ENCODE results near the gene SMARCD3. TPM values are rescaled to one million over a fixed set of nuclear protein-coding genes. Genes with fewer than 3 reads are reported as not detected.
A peak's percentile ranks its signal among the peaks of the same experiment; 100 is the strongest.

The SMARCD3 gene
- total RNA-seq, 1 donor from 2014 or later = 96.9 TPM

DNA sequence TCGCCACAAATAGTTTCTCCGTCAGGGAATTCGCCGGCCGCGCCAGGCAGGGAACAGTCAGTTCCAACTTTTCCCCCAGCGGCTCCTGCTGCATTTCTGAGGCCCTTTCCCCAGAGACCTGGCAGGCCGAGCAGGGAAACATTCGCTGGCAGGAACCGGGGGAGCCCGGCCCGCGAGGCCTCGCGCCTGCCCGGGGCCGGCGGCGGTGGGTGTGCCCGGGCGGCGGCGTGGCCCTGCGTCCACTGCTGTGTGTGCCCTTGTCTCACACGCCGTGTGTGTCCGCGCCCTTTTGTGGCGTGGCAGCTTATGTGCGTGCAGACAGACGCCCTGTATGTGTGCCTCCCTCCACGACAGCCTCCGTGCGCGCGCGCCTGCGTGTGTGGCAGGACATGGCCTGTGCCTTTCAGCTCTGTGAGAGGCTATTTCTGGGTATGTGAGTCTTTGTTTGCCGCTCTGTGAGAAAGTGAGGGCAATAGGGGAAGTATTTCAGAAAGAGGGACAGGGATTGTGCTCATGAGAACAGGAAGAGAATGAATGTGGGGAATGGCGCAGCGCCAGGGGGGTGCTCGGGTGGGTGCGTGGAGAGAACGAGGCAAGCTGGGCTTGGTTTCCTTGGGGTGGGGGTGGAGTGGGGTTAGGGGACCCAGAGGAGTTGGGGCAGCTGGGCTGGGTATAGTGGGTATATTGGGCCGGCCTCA, 689 bp upstream of the SMARCD3 start:
- Mint-ChIP-seq H3K36me3 (ENCODE audit: unreplicated experiment) (no peaks in the 10 kb centered on the region), H3K4me1 (ENCODE audit: unreplicated experiment) (peaks cover 72% of the 10 kb centered on the region), H3K27ac (ENCODE audit: unreplicated experiment) (peak overlapping the region; percentile 100), H3K4me3 (ENCODE audit: unreplicated experiment) (peak overlapping the region; percentile 82), H3K27me3 (ENCODE audit: unreplicated experiment) (no peaks in the 10 kb centered on the region), H3K9me3 (ENCODE audit: unreplicated experiment) (no peaks in the 10 kb centered on the region)
- TF ChIP-seq, protein P1, sequence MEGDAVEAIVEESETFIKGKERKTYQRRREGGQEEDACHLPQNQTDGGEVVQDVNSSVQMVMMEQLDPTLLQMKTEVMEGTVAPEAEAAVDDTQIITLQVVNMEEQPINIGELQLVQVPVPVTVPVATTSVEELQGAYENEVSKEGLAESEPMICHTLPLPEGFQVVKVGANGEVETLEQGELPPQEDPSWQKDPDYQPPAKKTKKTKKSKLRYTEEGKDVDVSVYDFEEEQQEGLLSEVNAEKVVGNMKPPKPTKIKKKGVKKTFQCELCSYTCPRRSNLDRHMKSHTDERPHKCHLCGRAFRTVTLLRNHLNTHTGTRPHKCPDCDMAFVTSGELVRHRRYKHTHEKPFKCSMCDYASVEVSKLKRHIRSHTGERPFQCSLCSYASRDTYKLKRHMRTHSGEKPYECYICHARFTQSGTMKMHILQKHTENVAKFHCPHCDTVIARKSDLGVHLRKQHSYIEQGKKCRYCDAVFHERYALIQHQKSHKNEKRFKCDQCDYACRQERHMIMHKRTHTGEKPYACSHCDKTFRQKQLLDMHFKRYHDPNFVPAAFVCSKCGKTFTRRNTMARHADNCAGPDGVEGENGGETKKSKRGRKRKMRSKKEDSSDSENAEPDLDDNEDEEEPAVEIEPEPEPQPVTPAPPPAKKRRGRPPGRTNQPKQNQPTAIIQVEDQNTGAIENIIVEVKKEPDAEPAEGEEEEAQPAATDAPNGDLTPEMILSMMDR (IDR thresholded peaks at IDR 0.05) = no peak
- DNase-seq (ENCODE audit: extremely low spot score, unreplicated experiment) = peak; percentile 92

DNA sequence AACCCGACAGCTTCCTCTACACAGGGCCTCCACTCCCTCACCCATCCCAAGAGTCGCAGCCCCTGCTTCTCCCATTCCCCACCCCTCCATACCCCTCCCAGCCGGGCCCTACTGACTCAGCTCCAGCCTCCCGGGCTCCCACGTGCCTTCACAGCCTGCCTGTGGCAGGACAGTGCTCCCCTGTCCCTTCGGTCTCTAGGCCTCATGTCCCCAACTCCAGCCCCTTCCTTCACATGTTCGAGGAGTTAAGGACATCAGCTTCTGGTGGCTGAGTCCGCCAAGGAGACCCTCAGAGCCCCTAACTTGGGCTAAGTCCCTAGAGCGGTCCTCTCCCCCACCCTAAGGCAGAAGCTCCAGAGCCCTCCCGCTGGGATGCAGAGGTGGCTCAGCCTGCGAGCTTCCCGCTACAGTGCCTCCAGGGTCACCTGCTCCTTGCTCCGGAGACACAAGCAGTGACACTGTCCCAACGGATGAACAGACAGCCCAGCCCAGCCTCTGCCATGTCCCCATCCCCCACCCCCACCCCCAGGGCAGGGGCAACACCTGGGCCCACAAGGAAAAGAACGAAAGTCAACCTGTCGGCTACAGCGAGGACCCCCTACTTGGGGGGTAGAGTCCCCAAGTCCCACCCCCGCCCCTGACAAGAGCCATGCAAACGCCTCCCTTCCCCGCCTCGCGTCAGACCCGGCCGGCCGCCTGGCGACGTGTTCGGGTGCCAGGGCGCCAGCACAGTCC, 716 bp downstream of the SMARCD3 start:
- DNase-seq (ENCODE audit: extremely low spot score, unreplicated experiment) = no peak
- TF ChIP-seq, protein P1 (IDR thresholded peaks at IDR 0.05) = no peak
- peak overlapping the region; percentile 99 for H3K27ac Mint-ChIP-seq (ENCODE audit: unreplicated experiment)
- H3K36me3 Mint-ChIP-seq (ENCODE audit: unreplicated experiment) = no peaks in the 10 kb centered on the region
- H3K9me3 Mint-ChIP-seq (ENCODE audit: unreplicated experiment) = no peaks in the 10 kb centered on the region
- H3K4me3 Mint-ChIP-seq (ENCODE audit: unreplicated experiment) = peak overlapping the region; percentile 100
- H3K27me3 Mint-ChIP-seq (ENCODE audit: unreplicated experiment) = no peaks in the 10 kb centered on the region
- H3K4me1 Mint-ChIP-seq (ENCODE audit: unreplicated experiment) = peaks cover 66% of the 10 kb centered on the region

DNA sequence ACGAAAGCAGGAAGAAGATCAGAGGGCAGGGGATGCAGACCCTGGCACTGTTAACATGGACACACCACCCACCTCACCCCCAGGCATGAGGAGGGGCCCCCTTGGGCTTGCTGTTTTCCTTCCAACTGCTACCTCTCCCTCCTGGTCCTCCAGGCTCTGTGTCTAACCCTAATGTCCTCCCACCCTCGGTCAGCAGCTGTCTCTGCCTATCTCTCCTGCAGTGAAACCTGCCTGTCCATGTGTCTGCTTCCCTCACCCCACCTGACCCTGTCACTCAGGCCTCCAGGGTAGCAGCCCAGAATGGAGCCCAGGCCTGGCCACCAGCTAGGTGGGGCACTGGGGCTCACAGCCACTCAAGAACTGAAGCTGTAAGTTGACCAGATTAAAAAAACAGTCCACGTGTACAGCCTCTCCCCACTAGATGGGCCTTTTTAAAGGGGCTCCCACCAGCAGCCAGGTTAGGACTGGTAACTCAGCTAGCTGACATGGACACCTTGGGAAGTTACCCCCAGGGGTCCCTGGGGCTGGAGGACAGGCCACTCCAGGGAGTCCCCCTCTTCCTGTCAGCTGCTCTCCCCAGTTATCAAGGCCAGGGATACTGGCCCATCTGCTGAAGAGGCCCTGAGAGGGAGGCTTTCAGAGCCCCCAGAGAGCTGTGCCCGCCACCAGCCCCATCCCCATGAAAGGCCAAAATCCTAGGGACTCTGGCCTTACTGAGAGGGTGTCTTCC, 1.5 kb downstream of the SMARCD3 start:
- TF ChIP-seq, protein P1 (IDR thresholded peaks at IDR 0.05) = no peak
- Mint-ChIP-seq H3K4me3 (ENCODE audit: unreplicated experiment) (peak overlapping the region; percentile 100), H3K4me1 (ENCODE audit: unreplicated experiment) (peaks cover 60% of the 10 kb centered on the region), H3K27me3 (ENCODE audit: unreplicated experiment) (no peaks in the 10 kb centered on the region), H3K9me3 (ENCODE audit: unreplicated experiment) (no peaks in the 10 kb centered on the region), H3K36me3 (ENCODE audit: unreplicated experiment) (no peaks in the 10 kb centered on the region), H3K27ac (ENCODE audit: unreplicated experiment) (peak overlapping the region; percentile 99)
- no peak for DNase-seq (ENCODE audit: extremely low spot score, unreplicated experiment)

DNA sequence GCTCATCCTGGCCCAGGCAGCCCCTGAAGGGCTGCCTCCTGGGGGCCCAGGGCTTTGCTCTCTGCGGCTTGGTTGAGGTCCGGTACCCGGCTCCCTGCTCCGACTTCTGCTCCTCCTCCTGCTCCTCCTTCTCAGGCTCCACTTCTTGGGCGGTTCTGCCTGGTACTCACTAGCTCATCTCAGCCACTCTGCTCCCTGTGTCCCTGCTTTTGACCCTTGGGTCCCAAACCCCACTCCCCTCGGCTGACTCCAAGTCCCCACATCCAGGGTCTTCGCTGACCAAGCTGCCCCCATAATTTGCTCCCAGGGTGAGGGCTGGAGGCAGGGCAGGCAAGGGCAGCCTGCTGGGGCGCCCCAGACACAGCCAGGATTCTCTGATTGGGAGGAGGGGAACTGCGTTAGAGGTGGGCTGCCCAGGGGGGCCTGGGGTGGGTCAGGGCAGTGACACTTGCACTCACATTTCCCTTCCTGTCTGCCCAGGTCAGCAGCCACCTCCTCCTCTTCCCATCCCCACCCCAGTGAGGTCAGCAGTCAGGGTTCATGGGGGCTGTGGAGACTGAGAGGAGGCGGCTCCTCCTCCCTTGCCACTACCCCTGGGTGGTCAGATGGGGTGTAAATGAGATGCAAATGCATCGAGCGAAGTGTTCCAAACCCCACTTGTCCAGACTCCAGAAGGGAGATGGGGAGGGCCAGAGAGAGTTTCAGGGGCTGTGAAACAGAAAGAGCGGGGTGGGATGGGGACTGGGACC, 2.2 kb downstream of the SMARCD3 start:
- no peaks in the 10 kb centered on the region for H3K9me3 Mint-ChIP-seq (ENCODE audit: unreplicated experiment)
- H3K27me3 Mint-ChIP-seq (ENCODE audit: unreplicated experiment) = no peaks in the 10 kb centered on the region
- peaks cover 3% of the 10 kb centered on the region for H3K36me3 Mint-ChIP-seq (ENCODE audit: unreplicated experiment)
- DNase-seq (ENCODE audit: extremely low spot score, unreplicated experiment) = no peak
- H3K27ac Mint-ChIP-seq (ENCODE audit: unreplicated experiment) = peak overlapping the region; percentile 99
- H3K4me1 Mint-ChIP-seq (ENCODE audit: unreplicated experiment) = peaks cover 59% of the 10 kb centered on the region
- TF ChIP-seq, protein P1 (IDR thresholded peaks at IDR 0.05) = no peak
- peak overlapping the region; percentile 100 for H3K4me3 Mint-ChIP-seq (ENCODE audit: unreplicated experiment)
